Measurements from ENCODE around the gene PIEZO2. TPM values are rescaled to one million over a fixed set of nuclear protein-coding genes. Genes with fewer than 3 reads are reported as not detected.

Gene PIEZO2
- total RNA-seq, 2 experiments from 2014 or later = not detected

DNA sequence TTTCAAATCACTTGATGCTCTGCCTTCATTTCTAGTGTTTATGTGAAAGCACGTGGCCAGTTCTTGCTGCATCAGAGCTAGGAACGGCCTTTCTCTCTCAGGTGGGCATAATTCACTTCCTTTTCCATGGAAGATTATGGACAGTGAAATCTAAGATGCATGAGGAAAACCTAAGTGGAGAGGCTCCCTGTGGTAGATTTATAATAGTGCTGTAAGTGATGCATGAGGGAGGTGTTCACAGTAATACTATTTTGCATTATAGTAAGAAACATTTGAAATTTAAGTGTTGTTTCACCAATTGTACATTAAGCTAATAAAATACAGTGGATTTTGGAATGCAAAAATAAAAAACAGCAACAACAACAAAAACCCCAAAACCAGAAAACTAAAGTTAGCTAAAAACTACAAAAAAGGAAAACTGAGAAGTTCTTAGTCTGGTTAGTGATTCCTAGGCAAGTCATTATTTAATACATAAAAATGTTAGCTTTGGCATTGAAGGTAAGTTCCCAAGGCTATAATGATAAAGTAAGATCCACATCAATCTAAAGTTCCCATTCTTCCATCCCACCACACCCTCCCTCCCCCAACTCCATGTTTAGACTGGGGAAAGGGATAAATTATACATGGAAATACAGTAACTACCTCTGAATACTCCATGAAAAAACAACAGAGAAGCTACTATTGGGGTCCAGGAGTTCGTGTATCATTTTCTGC, 469.7 kb downstream of the PIEZO2 start:
- H3K27ac ChIP-seq (ENCODE audit: low read depth in 1 of 2, low read length in 2 of 2) = no peak overlapping the region
- H3K4me1 ChIP-seq (ENCODE audit: insufficient read depth, low read length) = no peaks in the 10 kb centered on the region
- no peak overlapping the region for H3K27ac Mint-ChIP-seq
- no peaks in the 10 kb centered on the region for H3K4me1 Mint-ChIP-seq (ENCODE audit: low read depth)
- intact Hi-C loops (cut with DNase I, micrococcal nuclease) = no loop called here
- CTCF ChIA-PET = interaction anchor here (1.0 kb wide), 1 partner anchor 632 kb away, joined by 3 read pairs; no protein-coding TSS in a partner anchor
- TF ChIP-seq, protein P1, sequence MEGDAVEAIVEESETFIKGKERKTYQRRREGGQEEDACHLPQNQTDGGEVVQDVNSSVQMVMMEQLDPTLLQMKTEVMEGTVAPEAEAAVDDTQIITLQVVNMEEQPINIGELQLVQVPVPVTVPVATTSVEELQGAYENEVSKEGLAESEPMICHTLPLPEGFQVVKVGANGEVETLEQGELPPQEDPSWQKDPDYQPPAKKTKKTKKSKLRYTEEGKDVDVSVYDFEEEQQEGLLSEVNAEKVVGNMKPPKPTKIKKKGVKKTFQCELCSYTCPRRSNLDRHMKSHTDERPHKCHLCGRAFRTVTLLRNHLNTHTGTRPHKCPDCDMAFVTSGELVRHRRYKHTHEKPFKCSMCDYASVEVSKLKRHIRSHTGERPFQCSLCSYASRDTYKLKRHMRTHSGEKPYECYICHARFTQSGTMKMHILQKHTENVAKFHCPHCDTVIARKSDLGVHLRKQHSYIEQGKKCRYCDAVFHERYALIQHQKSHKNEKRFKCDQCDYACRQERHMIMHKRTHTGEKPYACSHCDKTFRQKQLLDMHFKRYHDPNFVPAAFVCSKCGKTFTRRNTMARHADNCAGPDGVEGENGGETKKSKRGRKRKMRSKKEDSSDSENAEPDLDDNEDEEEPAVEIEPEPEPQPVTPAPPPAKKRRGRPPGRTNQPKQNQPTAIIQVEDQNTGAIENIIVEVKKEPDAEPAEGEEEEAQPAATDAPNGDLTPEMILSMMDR (IDR thresholded peaks at IDR 0.05) = no peak
- no peaks in the 10 kb centered on the region for H3K27me3 ChIP-seq (ENCODE audit: control insufficient read depth in 1 of 2, insufficient read depth in 2 of 2, low read length in 2 of 2)
- H3K9me3 ChIP-seq (ENCODE audit: control insufficient read depth in 1 of 2, insufficient read depth in 1 of 2, low read length in 2 of 2) = no peaks in the 10 kb centered on the region
- no peaks in the 10 kb centered on the region for H3K36me3 Mint-ChIP-seq (ENCODE audit: low read depth)
- POLR2A ChIA-PET = no interaction called here
- H3K4me3 ChIP-seq (ENCODE audit: low read length) = no peak overlapping the region
- H3K36me3 ChIP-seq (ENCODE audit: insufficient read depth, low read length) = no peaks in the 10 kb centered on the region
- ATAC-seq (ENCODE audit: poor library complexity) (no peak), DNase-seq (no peak)
- H3K27me3 Mint-ChIP-seq = peaks cover 4% of the 10 kb centered on the region
- no peak overlapping the region for H3K4me3 Mint-ChIP-seq
- no peaks in the 10 kb centered on the region for H3K9me3 Mint-ChIP-seq

DNA sequence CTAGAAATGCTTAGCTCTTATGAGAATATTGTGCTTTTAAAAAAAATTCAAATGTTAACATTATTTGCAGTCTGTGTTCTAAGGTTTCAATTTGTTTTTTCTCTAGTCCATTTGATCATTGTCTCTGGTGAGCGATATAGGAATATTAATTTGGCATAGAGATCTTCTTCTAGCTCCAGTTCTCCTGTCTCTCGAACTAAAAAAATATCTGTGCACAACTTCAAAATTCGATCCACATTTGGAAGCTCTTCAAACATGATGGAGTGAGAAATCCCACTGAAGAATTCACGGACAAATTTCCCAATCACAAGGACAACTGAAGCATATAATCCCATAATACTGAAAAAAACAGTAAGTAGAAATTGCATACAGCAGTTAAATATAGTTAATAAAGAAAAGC, 477.9 kb downstream of the PIEZO2 start:
- TF ChIP-seq, protein P1 (IDR thresholded peaks at IDR 0.05) = no peak
- no peaks in the 10 kb centered on the region for H3K36me3 Mint-ChIP-seq (ENCODE audit: low read depth)
- H3K4me1 ChIP-seq (ENCODE audit: insufficient read depth, low read length) = no peaks in the 10 kb centered on the region
- H3K4me3 Mint-ChIP-seq = no peak overlapping the region
- H3K9me3 Mint-ChIP-seq = no peaks in the 10 kb centered on the region
- no peaks in the 10 kb centered on the region for H3K27me3 Mint-ChIP-seq
- no peak overlapping the region for H3K27ac Mint-ChIP-seq
- DNase-seq (no peak), ATAC-seq (ENCODE audit: poor library complexity) (no peak)
- H3K9me3 ChIP-seq (ENCODE audit: control insufficient read depth in 1 of 2, insufficient read depth in 1 of 2, low read length in 2 of 2) = no peaks in the 10 kb centered on the region
- intact Hi-C loops (cut with DNase I, micrococcal nuclease) = no loop called here
- no peaks in the 10 kb centered on the region for H3K27me3 ChIP-seq (ENCODE audit: control insufficient read depth in 1 of 2, insufficient read depth in 2 of 2, low read length in 2 of 2)
- H3K4me3 ChIP-seq (ENCODE audit: low read length) = no peak overlapping the region
- ChIA-PET POLR2A (no interaction called here), CTCF (no interaction called here)
- H3K27ac ChIP-seq (ENCODE audit: low read depth in 1 of 2, low read length in 2 of 2) = no peak overlapping the region
- H3K36me3 ChIP-seq (ENCODE audit: insufficient read depth, low read length) = no peaks in the 10 kb centered on the region
- no peaks in the 10 kb centered on the region for H3K4me1 Mint-ChIP-seq (ENCODE audit: low read depth)

DNA sequence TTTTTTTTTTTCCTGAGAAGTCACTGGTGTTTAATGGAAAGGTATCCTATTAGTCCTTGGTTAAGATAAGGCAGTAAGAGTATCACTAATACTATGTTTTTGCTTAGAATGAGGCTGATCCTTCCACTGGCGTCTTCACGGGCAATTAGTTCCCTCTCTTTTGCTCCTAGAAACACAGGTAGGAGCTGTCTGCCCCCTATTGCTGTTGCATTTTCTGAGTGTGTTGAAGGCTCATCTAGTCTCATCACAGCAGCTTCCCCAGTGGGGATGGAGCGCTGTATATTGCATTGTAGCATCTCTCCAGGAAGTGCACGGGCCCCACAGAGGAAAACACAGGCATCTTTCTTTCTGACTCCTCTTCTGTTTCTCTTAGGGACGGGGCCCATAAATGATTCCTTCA, 478.5 kb downstream of the PIEZO2 start:
- ChIA-PET CTCF (no interaction called here), POLR2A (no interaction called here)
- Mint-ChIP-seq H3K36me3 (ENCODE audit: low read depth) (no peaks in the 10 kb centered on the region), H3K27ac (no peak overlapping the region), H3K4me3 (no peak overlapping the region), H3K27me3 (no peaks in the 10 kb centered on the region), H3K4me1 (ENCODE audit: low read depth) (no peaks in the 10 kb centered on the region), H3K9me3 (no peaks in the 10 kb centered on the region)
- H3K4me3 ChIP-seq (ENCODE audit: low read length) = no peak overlapping the region
- intact Hi-C loops (cut with DNase I, micrococcal nuclease) = no loop called here
- H3K27me3 ChIP-seq (ENCODE audit: control insufficient read depth in 1 of 2, insufficient read depth in 2 of 2, low read length in 2 of 2) = no peaks in the 10 kb centered on the region
- no peak overlapping the region for H3K27ac ChIP-seq (ENCODE audit: low read depth in 1 of 2, low read length in 2 of 2)
- H3K9me3 ChIP-seq (ENCODE audit: control insufficient read depth in 1 of 2, insufficient read depth in 1 of 2, low read length in 2 of 2) = no peaks in the 10 kb centered on the region
- H3K4me1 ChIP-seq (ENCODE audit: insufficient read depth, low read length) = no peaks in the 10 kb centered on the region
- TF ChIP-seq, protein P1 (IDR thresholded peaks at IDR 0.05) = no peak
- no peaks in the 10 kb centered on the region for H3K36me3 ChIP-seq (ENCODE audit: insufficient read depth, low read length)
- ATAC-seq (ENCODE audit: poor library complexity) (no peak), DNase-seq (no peak)

All from CD4-positive, alpha-beta T cell (primary cell).